PFSK-1 (cell line): ENCODE results near the gene MAGI2.

Source experiments
- POLR2AphosphoS5 ChIP-seq: IDR thresholded peaks from 2 replicates; pipeline ENCODE4 v1.6.1; 2012; ENCODE audit warnings: low read depth, mild to moderate bottlenecking, control low read depth, low read length, moderate library complexity
- REST ChIP-seq, 2 experiments: IDR thresholded peaks; 2 replicates each; pipeline versions ENCODE4 v1.6.1 to v1.8.0; 2011 to 2012; ENCODE audit warnings: low read depth in 2 of 2, low read length in 2 of 2, control low read depth in 1 of 2, inconsistent platforms in 1 of 2, mild to moderate bottlenecking in 1 of 2, moderate library complexity in 1 of 2; ENCODE audit not compliant: insufficient read depth in 1 of 2
- SIN3A ChIP-seq: IDR thresholded peaks from 2 replicates; pipeline ENCODE4 v1.6.1; 2012; ENCODE audit warnings: mild to moderate bottlenecking, low read length, moderate library complexity, borderline replicate concordance; ENCODE audit not compliant: insufficient read depth
- TAF1 ChIP-seq: IDR thresholded peaks from 2 replicates; pipeline ENCODE4 v1.6.1; 2012; ENCODE audit warnings: low read length, control low read depth, borderline replicate concordance; ENCODE audit not compliant: insufficient read depth

GRCh38 chr7:79353720-79354468, 99.6 kb downstream of the MAGI2 start:
- TF ChIP-seq POLR2AphosphoS5: no peak
- no peak for TF ChIP-seq REST (IDR thresholded peaks at IDR 0.05; ENCODE audit: insufficient read depth in 1 of 2, low read depth in 2 of 2, low read length in 2 of 2)
- no peak for TF ChIP-seq TAF1
- no peak for TF ChIP-seq SIN3A
